Mesothelial cell of epicardium (in vitro differentiated cells): ENCODE measurements around the gene FOXE1. TPM values are rescaled to one million over a fixed set of nuclear protein-coding genes. Genes with fewer than 3 reads are reported as not detected.

Experiments
- DNase-seq, 2 experiments: peaks; one replicate each; pipeline ENCODE4 v3.0.0; 2021; ENCODE audit warnings: low spot score in 2 of 2; ENCODE audit not compliant: unreplicated experiment in 2 of 2
- H3K27ac Mint-ChIP-seq: 2 replicates; pipeline ENCODE4 v1.8.0; 2021; ENCODE audit warnings: mixed read lengths
- H3K27me3 Mint-ChIP-seq: 2 replicates; pipeline ENCODE4 v1.8.0; 2021; ENCODE audit warnings: low read depth, mixed read lengths
- H3K36me3 Mint-ChIP-seq: 2 replicates; pipeline ENCODE4 v1.8.0; 2021; ENCODE audit warnings: mixed read lengths
- H3K4me1 Mint-ChIP-seq: 2 replicates; pipeline ENCODE4 v1.8.0; 2021; ENCODE audit warnings: mixed read lengths
- H3K4me3 Mint-ChIP-seq: 2 replicates; pipeline ENCODE4 v1.8.0; 2021; ENCODE audit warnings: mild to moderate bottlenecking, moderate library complexity, mixed read lengths
- H3K9me3 Mint-ChIP-seq: 2 replicates; pipeline ENCODE4 v1.8.0; 2021; ENCODE audit warnings: mixed read lengths
- CTCF ChIP-seq: fragments of 200-600 bp; sonication (generic); IDR thresholded peaks from one replicate; pipeline ENCODE4 v1.5.0; 2021; ENCODE audit warnings: antibody characterized with exemption; ENCODE audit not compliant: unreplicated experiment
- total RNA-seq: library from RNA; stranded (reverse); gene quantifications from 3 replicates; pipeline ENCODE4 v1.2.1, GENCODE V29; 2021

The FOXE1 gene
- total RNA-seq: not detected in 3 replicates

- peaks cover 18% of the 10 kb centered on the region for H3K4me1 Mint-ChIP-seq
- peaks cover 89% of the 10 kb centered on the region for H3K27me3 Mint-ChIP-seq
- no peaks in the 10 kb centered on the region for H3K9me3 Mint-ChIP-seq
- no peak within 1 kb of the TSS for H3K27ac Mint-ChIP-seq
- H3K4me3 Mint-ChIP-seq: peak within 1 kb of the TSS; percentile 78
- DNase-seq: no peak
- no peaks in the 10 kb centered on the region for H3K36me3 Mint-ChIP-seq
- no peak for TF ChIP-seq CTCF
These were observed at the start of gene FOXE1 for GRCh38 chr9:97853056-97853843. Gene FOXE1, plus strand, starts transcription at chr9:97853226. Its CDS starts 689 bp downstream, at chr9:97853915.

GRCh38 chr9:97804059-97804365, 49.0 kb upstream of the FOXE1 start:
- Mint-ChIP-seq H3K9me3 (no peaks in the 10 kb centered on the region), H3K27ac (no peak overlapping the region), H3K4me1 (peaks cover 5% of the 10 kb centered on the region), H3K36me3 (no peaks in the 10 kb centered on the region), H3K27me3 (peaks cover 61% of the 10 kb centered on the region), H3K4me3 (peak overlapping the region; percentile 60)
- TF ChIP-seq CTCF: no peak
- no peak for DNase-seq

GRCh38 chr9:97806721-97807120, 46.3 kb upstream of the FOXE1 start:
- H3K36me3 Mint-ChIP-seq: no peaks in the 10 kb centered on the region
- peaks cover 60% of the 10 kb centered on the region for H3K27me3 Mint-ChIP-seq
- no peak for DNase-seq
- H3K4me3 Mint-ChIP-seq: no peak overlapping the region
- TF ChIP-seq CTCF: no peak
- H3K4me1 Mint-ChIP-seq: peaks cover 5% of the 10 kb centered on the region
- H3K9me3 Mint-ChIP-seq: no peaks in the 10 kb centered on the region
- H3K27ac Mint-ChIP-seq: no peak overlapping the region

- Mint-ChIP-seq H3K27ac (no peak overlapping the region), H3K9me3 (no peaks in the 10 kb centered on the region), H3K4me3 (no peak overlapping the region), H3K4me1 (peaks cover 2% of the 10 kb centered on the region), H3K27me3 (peaks cover 55% of the 10 kb centered on the region), H3K36me3 (no peaks in the 10 kb centered on the region)
- no peak for TF ChIP-seq CTCF
- no peak for DNase-seq
These were observed 45.3 kb upstream of the FOXE1 start for GRCh38 chr9:97807681-97808080.

- no peak for TF ChIP-seq CTCF
- Mint-ChIP-seq H3K27ac (no peak overlapping the region), H3K4me1 (no peaks in the 10 kb centered on the region), H3K9me3 (peaks cover 4% of the 10 kb centered on the region), H3K27me3 (peaks cover 52% of the 10 kb centered on the region), H3K36me3 (no peaks in the 10 kb centered on the region), H3K4me3 (no peak overlapping the region)
- DNase-seq: no peak
These were observed 44.6 kb upstream of the FOXE1 start for GRCh38 chr9:97808415-97808814.
